Smooth muscle cell (in vitro differentiated cells): ENCODE results near the gene TRAPPC12. TPM values are rescaled to one million over a fixed set of nuclear protein-coding genes. Genes with fewer than 3 reads are reported as not detected.

Experiments used
- DNase-seq: peaks from one replicate; lab custom pipeline; 2025; ENCODE audit not compliant: unreplicated experiment; lab: John Stamatoyannopoulos, UW
- H2AFZ ChIP-seq: fragments of 200-600 bp; sonication (generic); 2 replicates; pipeline ENCODE4 v1.6.0; 2016; ENCODE audit warnings: antibody characterized with exemption, low read depth, mild to moderate bottlenecking
- H3F3A ChIP-seq: fragments of 200-600 bp; sonication (generic); 2 replicates; pipeline ENCODE4 v1.6.0; 2017; ENCODE audit warnings: antibody characterized with exemption, low read depth
- H3K27ac ChIP-seq: fragments of 200-600 bp; sonication (generic); 2 replicates; pipeline ENCODE4 v1.5.1; 2016; ENCODE audit warnings: low read depth, mild to moderate bottlenecking
- H3K27me3 ChIP-seq: fragments of 200-600 bp; sonication (generic); 2 replicates; pipeline ENCODE4 v1.6.1; 2016; ENCODE audit warnings: low read depth, mild to moderate bottlenecking
- H3K36me3 ChIP-seq: fragments of 200-600 bp; sonication (generic); 2 replicates; pipeline ENCODE4 v1.5.1; 2016; ENCODE audit warnings: low read depth
- H3K4me1 ChIP-seq: fragments of 200-600 bp; sonication (generic); 2 replicates; pipeline ENCODE4 v1.5.1; 2016; ENCODE audit warnings: low read depth
- H3K4me2 ChIP-seq: fragments of 200-600 bp; sonication (generic); 2 replicates; pipeline ENCODE4 v1.6.0; 2016; ENCODE audit warnings: mild to moderate bottlenecking
- H3K4me3 ChIP-seq: fragments of 200-600 bp; sonication (generic); 2 replicates; pipeline ENCODE4 v1.5.1; 2016; ENCODE audit warnings: mild to moderate bottlenecking
- H3K79me2 ChIP-seq: fragments of 200-600 bp; sonication (generic); 2 replicates; pipeline ENCODE4 v1.6.0; 2016; ENCODE audit warnings: low read depth, mild to moderate bottlenecking
- H3K9ac ChIP-seq: fragments of 200-600 bp; sonication (generic); 2 replicates; pipeline ENCODE4 v1.6.0; 2016; ENCODE audit warnings: low read depth
- H3K9me3 ChIP-seq: fragments of 200-600 bp; sonication (generic); replicated peaks from 2 replicates; pipeline ENCODE4 v1.5.1; 2016; ENCODE audit warnings: low read depth
- H4K20me1 ChIP-seq: fragments of 200-600 bp; sonication (generic); 2 replicates; pipeline ENCODE4 v1.6.0; 2016; ENCODE audit warnings: low read depth
- WGBS: methylation state at CpG from one replicate; pipeline ENCODE4 v1.1.7; 2016; ENCODE audit warnings: low lambda C conversion rate; 5-methylcytosine and 5-hydroxymethylcytosine counted together
- polyA plus RNA-seq: library from polyadenylated mRNA; unstranded; fragments of >200 nt; fragmentation: Nextera tagmentation; extraction: Ambion mirVana; gene quantifications from 2 replicates; pipeline ENCODE4 v1.2.1, GENCODE V29; 2016
- total RNA-seq: library from RNA; depleted of rRNA; stranded (reverse); fragments of >200 nt; gene quantifications from 2 replicates; pipeline ENCODE4 v1.2.3, GENCODE V29; 2014
- TF ChIP-seq, protein P1 (sequence below): fragments of 200-600 bp; sonication (generic); IDR thresholded peaks from 2 replicates; pipeline ENCODE4 v1.5.1; 2017; ENCODE audit warnings: borderline replicate concordance, mild to moderate bottlenecking, antibody characterized with exemption; ENCODE audit not compliant: insufficient read depth, poor library complexity, severe bottlenecking

TRAPPC12 gene
- total and polyA plus RNA-seq, 2 experiments from 2014 or later: 26.0 to 55.4 TPM

DNA sequence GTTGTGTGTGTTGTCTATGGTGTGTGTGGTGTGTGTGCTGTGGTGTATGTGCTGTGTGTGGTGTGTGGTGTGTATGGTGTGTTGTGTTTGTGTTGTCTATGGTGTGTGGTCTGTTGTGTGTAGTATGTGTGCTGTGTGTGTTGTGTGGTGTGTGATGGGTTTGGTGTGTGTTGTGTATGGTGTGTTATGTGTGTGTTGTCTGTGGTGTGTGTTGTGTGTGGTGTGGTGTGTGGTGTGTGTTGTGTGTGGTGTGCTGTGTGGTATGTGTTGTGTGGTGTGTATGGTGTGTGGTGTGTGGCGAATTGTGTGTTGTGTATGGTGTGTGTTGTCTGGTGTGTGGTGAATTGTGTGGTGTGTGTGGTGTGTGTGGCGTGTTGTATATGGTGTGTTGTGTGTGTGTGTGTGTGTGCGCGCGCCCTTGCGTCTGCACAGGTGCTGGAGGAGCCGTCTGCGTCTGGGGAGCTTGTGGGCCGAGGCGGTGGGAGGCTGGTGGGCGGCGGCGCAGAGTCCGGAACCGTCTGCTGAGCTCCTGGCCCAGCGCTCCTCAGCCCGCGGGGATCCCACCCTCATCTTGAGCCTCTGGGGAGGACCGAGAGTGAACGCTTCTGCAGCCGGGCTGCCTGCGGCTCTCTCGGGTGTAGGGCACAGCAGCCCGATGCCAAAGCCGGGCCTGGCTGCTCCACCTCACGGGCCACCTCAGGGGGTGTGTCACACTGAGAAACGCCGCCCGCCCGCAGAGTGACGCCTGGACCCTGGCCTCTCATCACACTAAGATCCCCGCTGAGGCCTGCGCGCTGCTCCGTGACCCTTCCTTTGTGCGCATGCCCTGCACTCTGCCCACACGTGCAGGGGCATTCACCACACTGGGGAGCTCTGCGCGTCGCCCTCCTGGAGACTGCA lies 148.6 kb downstream of the TRAPPC12 start:
- Histone ChIP-seq H3K27me3 (no peaks in the 10 kb centered on the region), H3K4me1 (no peaks in the 10 kb centered on the region), H3K36me3 (no peaks in the 10 kb centered on the region), H2AFZ (no peak overlapping the region), H3K4me2 (no peak overlapping the region), H3K9me3 (no peaks in the 10 kb centered on the region), H3K79me2 (no peaks in the 10 kb centered on the region), H4K20me1 (no peaks in the 10 kb centered on the region), H3K9ac (no peak overlapping the region), H3F3A (peaks cover 2% of the 10 kb centered on the region), H3K27ac (no peak overlapping the region), H3K4me3 (no peak overlapping the region)
- no peak for DNase-seq
- TF ChIP-seq, protein P1, sequence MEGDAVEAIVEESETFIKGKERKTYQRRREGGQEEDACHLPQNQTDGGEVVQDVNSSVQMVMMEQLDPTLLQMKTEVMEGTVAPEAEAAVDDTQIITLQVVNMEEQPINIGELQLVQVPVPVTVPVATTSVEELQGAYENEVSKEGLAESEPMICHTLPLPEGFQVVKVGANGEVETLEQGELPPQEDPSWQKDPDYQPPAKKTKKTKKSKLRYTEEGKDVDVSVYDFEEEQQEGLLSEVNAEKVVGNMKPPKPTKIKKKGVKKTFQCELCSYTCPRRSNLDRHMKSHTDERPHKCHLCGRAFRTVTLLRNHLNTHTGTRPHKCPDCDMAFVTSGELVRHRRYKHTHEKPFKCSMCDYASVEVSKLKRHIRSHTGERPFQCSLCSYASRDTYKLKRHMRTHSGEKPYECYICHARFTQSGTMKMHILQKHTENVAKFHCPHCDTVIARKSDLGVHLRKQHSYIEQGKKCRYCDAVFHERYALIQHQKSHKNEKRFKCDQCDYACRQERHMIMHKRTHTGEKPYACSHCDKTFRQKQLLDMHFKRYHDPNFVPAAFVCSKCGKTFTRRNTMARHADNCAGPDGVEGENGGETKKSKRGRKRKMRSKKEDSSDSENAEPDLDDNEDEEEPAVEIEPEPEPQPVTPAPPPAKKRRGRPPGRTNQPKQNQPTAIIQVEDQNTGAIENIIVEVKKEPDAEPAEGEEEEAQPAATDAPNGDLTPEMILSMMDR: no peak
- WGBS: 94% methylated on average over 22 of the region's 40 CpGs

Other genes starting within 250 kb of the TRAPPC12 start
- gene EIPR1, start 1.9 kb upstream of the TRAPPC12 start, total RNA-seq: 23.1 and 33.8 TPM in 2 replicates
- 18.5 and 25.0 TPM in 2 replicates for gene EIPR1, start 1.9 kb upstream of the TRAPPC12 start, polyA plus RNA-seq
- 19.0 and 27.3 TPM in 2 replicates for gene ADI1, start 139.8 kb downstream of the TRAPPC12 start, total RNA-seq
- gene ADI1, start 139.8 kb downstream of the TRAPPC12 start, polyA plus RNA-seq: 30.9 and 35.0 TPM in 2 replicates
- 18.3 and 22.0 TPM in 2 replicates for gene RNASEH1, start 178.6 kb downstream of the TRAPPC12 start, total RNA-seq
- 32.7 and 39.2 TPM in 2 replicates for gene RNASEH1, start 178.6 kb downstream of the TRAPPC12 start, polyA plus RNA-seq
- gene RPS7, start 195.6 kb downstream of the TRAPPC12 start, total RNA-seq: 2,961 and 3,073 TPM in 2 replicates
- gene RPS7, start 195.6 kb downstream of the TRAPPC12 start, polyA plus RNA-seq: 458 and 471 TPM in 2 replicates
- gene COLEC11, start 215.4 kb downstream of the TRAPPC12 start, total RNA-seq: 18.1 and 24.9 TPM in 2 replicates
- gene COLEC11, start 215.4 kb downstream of the TRAPPC12 start, polyA plus RNA-seq: 24.0 and 30.8 TPM in 2 replicates